ENCODE results near the gene SPDYE2B.
"Not testable (repeated sequence)": the region's sequence is repeated elsewhere in the genome, so short reads cannot be mapped to it uniquely, and the experiment has no call there.

SPDYE2B gene

DNA sequence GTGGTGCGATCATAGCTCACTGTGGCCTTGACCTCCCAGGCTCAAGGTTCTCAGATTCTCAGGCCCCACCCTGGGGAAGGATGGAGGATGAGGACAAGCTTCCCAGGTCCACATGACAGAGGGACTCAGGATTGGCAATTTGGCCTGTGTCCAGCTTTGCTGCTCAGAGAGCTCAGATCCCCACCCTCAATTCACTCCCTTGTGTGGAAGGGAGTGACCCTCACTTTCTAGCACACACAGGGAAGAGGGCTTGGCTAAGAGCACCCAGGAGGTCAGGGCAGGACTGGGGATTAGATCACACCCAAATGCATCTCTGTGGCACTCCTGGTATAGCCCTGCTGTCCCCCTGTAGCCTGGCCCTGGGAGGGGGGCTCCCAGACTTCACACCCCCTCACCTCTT, 6.7 kb upstream of the SPDYE2B start:
- not testable (repeated sequence) for DNase-seq

- DNase-seq, result not testable (repeated sequence)
These were observed 2.3 kb upstream of the SPDYE2B start for GRCh38 chr7:102647813-102648212.

GRCh38 chr7:102664765-102665164, 14.6 kb downstream of the SPDYE2B start:
- not testable (repeated sequence) for DNase-seq

DNA sequence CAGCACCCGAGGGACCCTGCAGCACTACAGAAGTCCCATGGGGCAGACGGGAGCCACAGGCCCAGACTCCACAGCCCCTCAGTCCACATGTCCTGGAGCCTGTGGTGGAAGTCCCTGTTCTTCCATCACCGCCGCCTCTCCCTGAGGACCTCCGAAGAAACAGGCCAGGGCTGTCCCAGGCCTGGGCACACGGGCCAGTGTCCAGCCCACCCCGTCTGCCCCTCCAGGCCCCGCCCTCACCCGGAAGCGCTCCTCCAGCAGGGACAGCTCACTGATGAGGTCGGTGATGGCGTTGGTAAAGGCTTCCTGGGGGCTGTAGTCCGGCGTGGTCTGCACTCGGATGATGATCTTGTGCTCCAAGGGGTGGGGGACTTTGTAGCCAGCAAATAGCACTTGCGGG, 16.7 kb downstream of the SPDYE2B start:
- DNase-seq, result not testable (repeated sequence)

GRCh38 chr7:102667523-102667922, 17.4 kb downstream of the SPDYE2B start:
- not testable (repeated sequence) for DNase-seq

- peak; percentile 13 for DNase-seq
These were observed 21.2 kb downstream of the SPDYE2B start, which contains the start of gene POLR2J2 for GRCh38 chr7:102671166-102671955. TSS of gene POLR2J2 (minus strand) at chr7:102671663. CDS start at chr7:102671601, 62 bp downstream.

GRCh38 chr7:102671956-102672307, 21.8 kb downstream of the SPDYE2B start:
- not testable (repeated sequence) for DNase-seq

- DNase-seq, result not testable (repeated sequence)
These were observed 23.4 kb downstream of the SPDYE2B start for GRCh38 chr7:102673447-102674067.

DNA sequence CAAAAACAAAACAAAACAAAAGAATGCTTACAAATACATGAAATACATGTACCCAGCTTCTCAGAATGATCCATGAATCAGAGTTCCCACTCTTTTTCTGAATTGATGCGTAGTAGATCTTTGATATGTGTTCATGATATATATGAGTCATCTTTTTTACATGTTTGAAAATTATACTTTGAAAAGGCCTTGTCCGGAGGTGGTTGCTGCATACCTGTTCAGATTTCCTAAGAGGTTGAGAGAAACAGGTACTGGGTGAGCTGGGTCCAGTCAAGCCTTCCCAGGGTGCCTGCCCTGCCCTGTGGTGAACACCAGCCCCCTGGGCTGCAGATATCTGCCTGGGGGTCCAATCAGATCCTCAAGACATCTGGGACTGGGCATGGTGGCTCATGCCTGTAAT, 25.4 kb downstream of the SPDYE2B start:
- not testable (repeated sequence) for DNase-seq

DNA sequence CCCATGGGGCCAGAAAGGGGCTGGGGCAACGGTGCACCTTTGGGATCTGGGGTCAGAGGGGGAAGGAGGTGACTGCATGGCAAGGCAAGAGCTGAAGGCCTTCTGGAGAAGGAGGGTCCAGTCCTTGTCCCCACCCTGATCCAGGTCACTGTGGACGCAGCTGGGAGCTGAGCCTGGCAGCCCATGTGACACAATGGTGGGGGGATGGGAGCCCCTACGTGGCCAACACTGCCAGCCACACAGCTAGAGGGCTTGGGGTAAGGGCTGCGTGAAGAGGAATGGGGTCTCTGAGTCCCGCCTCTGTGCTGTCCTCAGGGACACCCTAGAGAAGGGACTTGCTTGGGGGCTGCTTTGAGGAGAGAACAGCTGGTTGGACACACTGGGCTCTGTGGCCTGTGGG, 30.7 kb downstream of the SPDYE2B start:
- not testable (repeated sequence) for DNase-seq

GRCh38 chr7:102682560-102682959, 32.4 kb downstream of the SPDYE2B start:
- DNase-seq, result not testable (repeated sequence)

- not testable (repeated sequence) for DNase-seq
These were observed 38.3 kb downstream of the SPDYE2B start for GRCh38 chr7:102688299-102689036.

GRCh38 chr7:102689436-102690282, 39.5 kb downstream of the SPDYE2B start:
- not testable (repeated sequence) for DNase-seq

- DNase-seq, result not testable (repeated sequence)
These were observed 40.5 kb downstream of the SPDYE2B start for GRCh38 chr7:102690602-102691001.

DNA sequence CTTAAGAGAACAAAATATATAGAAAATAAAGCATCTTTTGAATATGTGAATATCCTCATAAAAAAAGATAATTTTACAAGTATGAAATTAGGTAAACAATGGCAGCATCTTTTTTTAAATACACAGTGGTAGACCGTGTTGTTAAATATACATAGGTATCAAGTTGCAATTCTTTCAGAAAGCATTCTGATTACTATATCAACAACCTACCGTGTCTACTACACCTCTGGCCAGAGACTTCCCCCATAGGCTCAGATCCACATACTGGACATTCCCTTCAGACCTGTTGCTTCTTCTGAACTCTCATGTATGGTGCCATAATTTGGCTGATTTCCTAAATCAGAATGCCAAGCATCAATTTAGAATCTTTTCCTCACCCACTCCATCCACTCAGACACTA, 43.9 kb downstream of the SPDYE2B start:
- DNase-seq, result not testable (repeated sequence)

DNA sequence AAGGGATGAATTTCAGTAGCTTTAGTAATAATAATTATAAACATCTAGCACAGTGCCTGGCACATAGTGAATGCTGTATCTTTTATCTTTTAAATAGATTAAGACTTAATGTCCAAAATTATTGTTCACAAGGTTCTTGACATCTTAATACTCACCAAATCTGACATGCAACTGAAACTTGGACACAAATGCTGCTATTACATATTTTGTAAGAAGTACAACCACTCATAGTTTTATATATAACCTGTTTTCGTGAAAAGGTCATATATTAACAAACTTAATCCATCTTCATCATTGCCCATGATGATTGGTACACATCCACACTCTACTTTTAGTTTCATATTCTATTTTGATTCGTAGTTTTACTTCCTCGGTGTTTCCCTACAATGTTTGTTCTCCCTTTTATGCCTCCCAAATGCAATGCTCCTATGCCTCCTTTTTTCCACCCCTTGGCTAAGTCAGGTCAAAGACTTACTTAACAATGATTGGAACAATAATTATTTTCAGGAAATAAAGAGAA, 45.0 kb downstream of the SPDYE2B start:
- not testable (repeated sequence) for DNase-seq

DNA sequence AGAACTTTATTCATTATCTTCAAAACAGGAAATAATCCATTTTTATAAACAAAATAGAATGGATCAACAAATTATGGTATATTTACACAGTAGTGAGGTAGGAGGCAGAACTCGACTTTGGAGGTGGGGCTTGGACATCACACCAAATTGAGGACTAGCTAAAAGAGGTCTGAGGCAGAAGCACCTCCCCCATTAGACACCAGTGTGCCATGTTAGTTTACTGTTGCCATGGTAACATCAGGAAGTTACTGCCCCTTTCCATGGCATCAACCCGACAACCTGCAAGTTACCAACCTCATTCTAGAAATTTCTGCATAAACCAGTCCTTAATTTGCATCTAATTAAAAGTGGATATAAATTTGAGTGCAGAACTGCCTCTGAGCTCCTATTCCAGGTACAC, 45.9 kb downstream of the SPDYE2B start:
- DNase-seq, result not testable (repeated sequence)

- DNase-seq, result not testable (repeated sequence)
These were observed 47.8 kb downstream of the SPDYE2B start for GRCh38 chr7:102697642-102698512.

- DNase-seq, result not testable (repeated sequence)
These were observed 49.0 kb downstream of the SPDYE2B start for GRCh38 chr7:102698962-102699750.

Data from activated effector memory CD4-positive, alpha-beta T cell treated with Interleukin-2 at 50 U/mL for 16 hours (primary cell).